DOHH2 (cell line): ENCODE results near the gene MR1.

Source experiments
- H3F3A ChIP-seq: fragments of 200-600 bp; sonication (generic), shearing (Covaris generic); 2 replicates; pipeline ENCODE4 v1.6.0; 2016; ENCODE audit warnings: antibody characterized with exemption, mild to moderate bottlenecking; ENCODE audit not compliant: control insufficient read depth, insufficient read depth
- H3K27ac ChIP-seq: fragments of 200-600 bp; sonication (generic); 2 replicates; pipeline ENCODE4 v1.5.1; 2014; ENCODE audit warnings: low read depth, mild to moderate bottlenecking, low read length, moderate library complexity
- H3K27me3 ChIP-seq: fragments of 200-600 bp; sonication (generic); 2 replicates; pipeline ENCODE4 v1.6.1; 2014; ENCODE audit warnings: mild to moderate bottlenecking, low read length, mixed read lengths; ENCODE audit not compliant: control insufficient read depth
- H3K36me3 ChIP-seq: fragments of 200-600 bp; sonication (generic); 2 replicates; pipeline ENCODE4 v1.6.1; 2014; ENCODE audit warnings: mild to moderate bottlenecking, low read length, moderate library complexity, mixed read lengths; ENCODE audit not compliant: control insufficient read depth
- H3K4me1 ChIP-seq: fragments of 200-600 bp; sonication (generic); 2 replicates; pipeline ENCODE4 v1.6.1; 2014; ENCODE audit warnings: mild to moderate bottlenecking, low read length, mixed read lengths; ENCODE audit not compliant: control insufficient read depth
- H3K4me2 ChIP-seq: fragments of 200-600 bp; sonication (generic); 2 replicates; pipeline ENCODE4 v1.6.0; 2014; ENCODE audit warnings: mild to moderate bottlenecking, low read length, moderate library complexity
- H3K4me3 ChIP-seq: fragments of 200-600 bp; sonication (generic); 2 replicates; pipeline ENCODE4 v1.5.1; 2014; ENCODE audit warnings: mild to moderate bottlenecking, low read length, mixed read lengths
- H3K79me2 ChIP-seq: fragments of 200-600 bp; sonication (generic); 2 replicates; pipeline ENCODE4 v1.6.1; 2014; ENCODE audit warnings: mild to moderate bottlenecking, low read length, mixed read lengths; ENCODE audit not compliant: control insufficient read depth
- H3K9me2 ChIP-seq: fragments of 200-600 bp; sonication (generic); replicated peaks from 2 replicates; pipeline ENCODE4 v1.6.1; 2014; ENCODE audit warnings: mild to moderate bottlenecking, low read length, mixed read lengths; ENCODE audit not compliant: control insufficient read depth
- H3K9me3 ChIP-seq: fragments of 200-600 bp; sonication (generic); 2 replicates; pipeline ENCODE4 v1.6.1; 2014; ENCODE audit warnings: antibody characterized with exemption, low read length, mixed read lengths; ENCODE audit not compliant: control insufficient read depth, insufficient read depth
- H4K20me1 ChIP-seq: fragments of 200-600 bp; sonication (generic); 2 replicates; pipeline ENCODE4 v1.6.0; 2014; ENCODE audit warnings: low read depth, mild to moderate bottlenecking, antibody characterized with exemption, low read length, moderate library complexity; ENCODE audit not compliant: control insufficient read depth, insufficient read depth
- CTCF ChIP-seq: fragments of 200-600 bp; sonication (generic); IDR thresholded peaks from one replicate; pipeline ENCODE4 v1.5.1; 2014; ENCODE audit warnings: antibody characterized with exemption, mild to moderate bottlenecking, low read depth, low read length; ENCODE audit not compliant: poor library complexity, severe bottlenecking
- EZH2phosphoT487 ChIP-seq: fragments of 200-600 bp; sonication (generic); IDR thresholded peaks from 2 replicates; pipeline ENCODE4 v1.6.1; 2017; ENCODE audit warnings: borderline replicate concordance, mild to moderate bottlenecking, antibody characterized with exemption, low read length, moderate library complexity, mixed read lengths

The MR1 gene

GRCh38 chr1:181036107-181036836 lies 2.5 kb downstream of the MR1 start:
- Histone ChIP-seq H3K79me2 (peaks cover 25% of the 10 kb centered on the region), H3K4me1 (peaks cover 33% of the 10 kb centered on the region), H3K27ac (no peak overlapping the region), H3K9me3 (no peaks in the 10 kb centered on the region), H3K36me3 (no peaks in the 10 kb centered on the region; the same call in 1 of the 2 replicates), H3K27me3 (no peaks in the 10 kb centered on the region), H3F3A (no peaks in the 10 kb centered on the region), H3K4me2 (peak overlapping the region; percentile 81; the same call in 1 of the 2 replicates), H4K20me1 (no peaks in the 10 kb centered on the region), H3K4me3 (no peak overlapping the region; the same call in 1 of the 2 replicates), H3K9me2 (no peaks in the 10 kb centered on the region)
- TF ChIP-seq CTCF (no peak), EZH2phosphoT487 (no peak)

GRCh38 chr1:181037386-181037785 lies 3.6 kb downstream of the MR1 start:
- no peak overlapping the region for H3K4me3 ChIP-seq
- H3K4me1 ChIP-seq = peaks cover 33% of the 10 kb centered on the region
- H3K27me3 ChIP-seq = no peaks in the 10 kb centered on the region
- no peaks in the 10 kb centered on the region for H4K20me1 ChIP-seq
- H3K4me2 ChIP-seq = no peak overlapping the region
- TF ChIP-seq EZH2phosphoT487 (no peak), CTCF (no peak)
- no peaks in the 10 kb centered on the region for H3F3A ChIP-seq
- H3K27ac ChIP-seq = no peak overlapping the region
- H3K36me3 ChIP-seq = no peaks in the 10 kb centered on the region; the same call in 1 of the 2 replicates
- H3K79me2 ChIP-seq = peaks cover 25% of the 10 kb centered on the region
- no peaks in the 10 kb centered on the region for H3K9me2 ChIP-seq
- no peaks in the 10 kb centered on the region for H3K9me3 ChIP-seq

GRCh38 chr1:181038399-181038873 lies 4.7 kb downstream of the MR1 start:
- H3K4me2 ChIP-seq = no peak overlapping the region
- TF ChIP-seq CTCF (peak; percentile 74), EZH2phosphoT487 (no peak)
- no peaks in the 10 kb centered on the region for H3K36me3 ChIP-seq
- no peak overlapping the region for H3K4me3 ChIP-seq
- no peak overlapping the region for H3K27ac ChIP-seq
- no peaks in the 10 kb centered on the region for H3K27me3 ChIP-seq
- H3K9me2 ChIP-seq = no peaks in the 10 kb centered on the region
- no peaks in the 10 kb centered on the region for H4K20me1 ChIP-seq
- no peaks in the 10 kb centered on the region for H3F3A ChIP-seq
- peaks cover 25% of the 10 kb centered on the region for H3K79me2 ChIP-seq
- H3K9me3 ChIP-seq = no peaks in the 10 kb centered on the region
- peaks cover 26% of the 10 kb centered on the region for H3K4me1 ChIP-seq
